ENCODE results near the gene RUNX2.

DNA sequence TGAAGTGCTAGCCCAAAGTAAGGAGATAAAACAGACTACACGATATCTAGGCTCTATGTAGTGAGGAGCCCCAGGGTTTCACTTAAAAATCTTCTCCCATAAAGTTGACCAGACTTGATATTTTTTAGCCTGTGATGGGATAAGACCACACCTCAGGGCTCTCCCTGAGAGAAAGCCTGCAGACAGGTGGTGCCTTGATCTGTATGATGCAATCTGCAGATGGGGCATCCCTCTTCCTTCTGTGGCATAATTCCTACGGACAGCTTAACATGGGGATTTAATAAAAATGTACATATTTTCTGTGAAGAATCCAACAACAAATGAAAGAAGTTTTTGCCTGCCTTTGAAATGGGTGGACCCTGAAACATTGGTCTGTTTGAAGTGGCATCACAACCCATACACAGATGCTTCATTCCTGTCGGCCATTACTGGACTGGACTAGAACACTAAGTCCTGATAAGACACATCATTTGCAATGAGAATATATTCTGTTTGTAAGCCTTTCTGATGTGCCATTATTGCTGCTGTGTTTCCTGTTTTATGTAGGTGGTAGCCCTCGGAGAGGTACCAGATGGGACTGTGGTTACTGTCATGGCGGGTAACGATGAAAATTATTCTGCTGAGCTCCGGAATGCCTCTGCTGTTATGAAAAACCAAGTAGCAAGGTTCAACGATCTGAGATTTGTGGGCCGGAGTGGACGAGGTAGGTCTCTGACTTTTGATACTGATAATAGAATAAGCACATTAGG is 103.4 kb downstream of the RUNX2 start:
- TF ChIP-seq CTCF (conservative IDR thresholded peaks at IDR 0.05; ENCODE audit: low read depth in 2 of 2): no peak
- no peak for TF ChIP-seq EZH2phosphoT487 (IDR thresholded peaks at IDR 0.05; ENCODE audit: unreplicated experiment)
- no peak for TF ChIP-seq CREB1 (CRISPR knock-in tag; IDR thresholded peaks at IDR 0.05; ENCODE audit: low read depth)
- no peak for TF ChIP-seq POLR2AphosphoS5 (IDR thresholded peaks at IDR 0.05; ENCODE audit: low read depth)
- TF ChIP-seq EZH2 (IDR thresholded peaks at IDR 0.05; ENCODE audit: low read depth, unreplicated experiment): no peak
